HK-2 (cell line): ENCODE results near the gene IMMP2L.
"Not testable (repeated sequence)": the region's sequence is repeated elsewhere in the genome, so short reads cannot be mapped to it uniquely, and the experiment has no call there.

Experiments used
- DNase-seq: peaks from one replicate; pipeline ENCODE4 v3.0.0-alpha.2; 2018; ENCODE audit not compliant: unreplicated experiment

IMMP2L gene

GRCh38 chr7:111339006-111339405, 223.3 kb downstream of the IMMP2L start:
- DNase-seq, result no peak

DNA sequence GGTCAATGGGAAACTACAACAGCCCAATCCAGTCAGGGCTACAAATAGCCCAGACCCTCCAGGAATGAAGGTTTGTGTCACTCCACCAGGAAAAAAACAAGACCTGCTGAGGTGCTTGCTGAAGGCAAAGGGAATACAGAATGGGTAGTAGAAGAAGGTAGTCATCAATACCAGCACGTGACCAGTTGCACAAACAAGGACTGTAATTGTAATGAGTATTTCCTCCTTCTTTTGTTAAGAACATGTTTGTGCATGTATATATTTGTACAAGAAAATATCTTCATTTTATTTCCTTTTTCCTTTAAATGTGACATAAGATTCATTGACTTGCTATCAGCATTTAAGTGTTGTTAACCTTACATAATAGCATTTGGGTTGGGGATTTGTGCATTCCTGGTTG, 229.3 kb downstream of the IMMP2L start:
- no peak for DNase-seq

GRCh38 chr7:111330235-111330523, 232.1 kb downstream of the IMMP2L start:
- DNase-seq, result no peak

- DNase-seq, result no peak
Observed at GRCh38 chr7:111329367-111330234, 232.7 kb downstream of the IMMP2L start.

DNA sequence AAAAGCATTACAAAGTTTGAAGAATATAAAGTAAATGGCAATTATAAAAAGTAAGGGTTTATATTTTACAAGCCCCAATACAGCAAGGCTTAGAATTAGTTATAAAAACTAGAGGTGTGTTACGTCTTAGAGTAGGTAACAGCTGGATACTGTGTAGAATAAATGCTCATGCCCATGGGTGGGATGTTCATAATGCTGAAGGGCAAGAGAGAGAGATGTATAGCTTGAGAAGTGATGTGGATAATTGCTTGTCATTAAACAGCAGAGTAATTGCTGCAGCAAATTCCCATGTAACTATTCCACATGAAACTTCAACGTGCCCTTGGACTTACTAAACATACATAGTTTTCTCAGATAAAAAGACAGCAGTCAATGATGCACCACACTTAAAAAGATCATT, 233.8 kb downstream of the IMMP2L start:
- DNase-seq, result no peak

- DNase-seq, result no peak
Observed at GRCh38 chr7:111324776-111325175, 237.5 kb downstream of the IMMP2L start.

GRCh38 chr7:111324228-111324627, 238.1 kb downstream of the IMMP2L start:
- DNase-seq, result no peak

DNA sequence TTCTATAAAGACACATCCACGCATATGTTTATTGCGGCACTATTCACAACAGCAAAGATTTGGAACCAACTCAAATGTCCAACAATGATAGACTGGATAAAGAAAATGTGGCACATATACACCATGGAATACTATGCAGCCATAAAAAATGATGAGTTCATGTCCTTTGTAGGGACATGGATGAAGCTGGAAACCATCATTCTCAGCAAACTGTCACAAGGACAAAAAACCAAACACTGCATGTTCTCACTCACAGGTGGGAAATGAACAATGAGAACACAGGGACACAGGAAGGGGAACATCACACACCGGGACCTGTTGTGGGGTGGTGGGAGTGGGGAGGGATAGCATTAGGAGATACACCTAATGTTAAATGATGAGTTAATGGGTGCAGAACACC, 238.6 kb downstream of the IMMP2L start:
- not testable (repeated sequence) for DNase-seq

DNA sequence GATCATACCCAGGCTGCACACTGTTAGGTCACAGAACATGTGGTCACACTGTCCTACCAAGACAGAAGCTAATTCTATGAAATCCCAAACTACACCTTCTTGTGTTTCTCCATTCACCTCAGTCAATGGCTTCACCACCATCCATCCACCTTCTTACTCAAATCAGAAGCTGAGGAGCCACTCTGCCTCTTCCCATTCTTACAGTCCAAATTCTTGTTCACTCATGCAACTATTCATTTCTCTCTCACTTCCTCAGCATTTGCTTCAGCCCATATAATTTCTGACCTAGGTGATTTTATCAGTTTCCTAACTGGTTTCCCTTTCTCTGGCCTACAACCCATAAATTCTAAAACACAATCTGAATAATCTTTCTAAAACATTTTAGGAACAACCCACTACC, 242.2 kb downstream of the IMMP2L start:
- no peak for DNase-seq

GRCh38 chr7:111312966-111313365, 249.3 kb downstream of the IMMP2L start:
- DNase-seq, result no peak

DNA sequence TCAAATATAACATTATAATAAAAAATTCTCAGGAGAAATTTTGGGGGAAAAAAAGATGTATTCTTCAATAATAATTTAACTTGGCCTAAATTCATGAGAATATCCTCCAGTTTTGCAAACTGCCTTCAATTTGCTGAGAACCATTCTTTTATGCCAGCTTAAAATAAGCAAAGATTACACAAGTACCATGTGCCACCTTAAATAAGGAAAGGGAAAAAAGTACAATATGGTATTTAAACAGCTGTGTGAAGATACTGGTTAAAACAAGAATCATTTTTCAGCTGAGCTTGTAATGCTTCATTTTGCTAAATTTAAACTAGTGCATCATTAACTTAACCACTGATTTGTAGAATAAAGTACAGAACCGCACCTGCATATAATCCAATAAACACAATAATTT, 253.6 kb downstream of the IMMP2L start:
- DNase-seq, result no peak

- no peak for DNase-seq
Observed at GRCh38 chr7:111301891-111302290, 260.4 kb downstream of the IMMP2L start.

- DNase-seq, result no peak
Observed at GRCh38 chr7:111294494-111294893, 267.8 kb downstream of the IMMP2L start.

DNA sequence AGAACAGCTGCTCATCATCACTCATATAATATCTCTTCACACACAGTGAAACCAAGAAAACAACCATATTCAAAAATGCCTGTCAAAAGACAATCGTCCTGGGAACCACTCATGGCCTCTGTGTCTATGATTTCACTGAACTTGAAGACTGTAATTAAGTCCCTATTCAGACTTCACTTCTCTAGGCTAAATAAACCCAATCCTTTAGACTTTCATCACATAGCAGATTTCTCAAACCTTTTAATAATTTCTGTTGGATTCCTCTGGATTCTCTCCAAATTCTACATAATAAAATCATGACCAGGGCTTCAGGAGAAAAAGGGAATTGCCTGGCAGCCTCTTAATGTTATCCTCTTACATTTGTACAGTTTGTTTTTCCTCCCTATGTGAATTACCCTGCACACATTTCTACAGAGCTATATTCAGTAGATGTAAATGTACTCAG, 270.2 kb downstream of the IMMP2L start:
- no peak for DNase-seq

DNA sequence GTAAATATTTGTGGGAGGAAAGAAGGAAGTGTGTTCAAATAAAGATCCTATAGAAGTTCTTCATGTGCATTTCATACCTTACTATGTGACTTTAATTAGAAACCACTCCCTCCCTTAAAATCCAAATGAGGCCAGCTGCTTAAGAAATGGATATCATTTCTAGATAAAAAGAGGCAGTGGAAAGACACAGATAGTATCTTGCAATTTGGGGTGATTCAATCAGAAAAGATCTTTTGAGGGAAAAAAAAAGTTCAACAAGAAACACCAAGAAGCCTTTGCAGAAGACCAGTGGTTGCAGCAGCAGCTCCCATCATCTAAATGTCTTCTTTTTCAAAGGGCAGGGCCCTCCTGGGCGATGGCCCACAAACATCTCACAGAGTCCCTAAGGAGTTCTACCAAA, 271.3 kb downstream of the IMMP2L start:
- no peak for DNase-seq

DNA sequence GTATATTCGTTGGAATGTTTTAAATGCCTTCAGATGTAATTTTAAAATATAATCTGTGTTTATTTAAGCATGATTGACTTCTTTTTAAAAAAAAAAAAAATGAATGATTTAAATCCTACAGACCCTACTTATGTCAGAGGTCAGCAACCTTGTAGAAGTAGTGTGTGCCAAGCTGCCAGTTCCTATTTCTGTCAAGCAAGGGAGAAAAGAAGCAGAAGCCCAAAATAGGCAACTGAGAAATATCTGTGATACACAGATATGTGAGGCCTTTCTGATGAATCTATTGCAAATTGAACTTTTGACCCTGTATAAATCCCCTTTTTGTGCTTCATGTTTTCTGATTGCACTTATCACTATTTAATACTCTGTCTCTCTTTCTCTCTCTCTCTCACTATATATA, 271.9 kb downstream of the IMMP2L start:
- no peak for DNase-seq

DNA sequence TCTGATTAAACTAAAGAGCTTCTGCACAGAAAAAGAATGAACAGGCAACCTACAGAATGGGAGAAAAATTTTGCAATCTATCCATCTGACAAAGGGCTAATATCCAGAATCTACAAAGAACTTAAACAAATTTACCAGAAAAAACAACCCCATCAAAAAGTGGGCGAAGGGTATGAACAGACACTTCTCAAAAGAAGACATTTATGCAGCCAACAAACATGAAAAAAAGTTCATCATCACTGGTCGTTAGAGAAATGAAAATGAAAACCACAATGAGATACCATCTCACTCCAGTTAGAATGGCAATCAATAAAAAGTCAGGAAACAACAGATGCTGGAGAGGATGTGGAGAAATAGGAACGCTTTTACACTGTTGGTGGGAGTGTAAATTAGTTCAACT, 273.9 kb downstream of the IMMP2L start:
- DNase-seq, result not testable (repeated sequence)

- no peak for DNase-seq
Observed at GRCh38 chr7:111282626-111283025, 279.7 kb downstream of the IMMP2L start.

- no peak for DNase-seq
Observed at GRCh38 chr7:111274857-111275256, 287.4 kb downstream of the IMMP2L start.

DNA sequence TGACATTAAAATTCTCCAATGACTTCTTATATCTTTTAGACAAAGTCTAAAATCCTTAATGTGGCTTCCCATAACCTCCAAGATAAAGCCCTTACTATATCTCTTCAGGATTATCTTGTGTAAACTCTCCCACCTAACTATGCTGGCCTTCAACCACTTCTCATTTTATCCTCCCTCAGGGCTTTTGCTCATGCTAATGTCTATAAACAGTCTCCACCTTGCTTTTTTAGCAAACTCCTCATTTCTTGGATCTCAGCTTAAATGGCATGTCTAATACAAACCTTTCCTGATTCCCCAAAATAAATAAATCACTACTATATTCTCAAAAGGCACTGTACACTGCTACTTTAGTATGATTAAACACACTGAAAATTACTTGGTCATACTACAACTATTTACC, 290.2 kb downstream of the IMMP2L start:
- DNase-seq, result no peak

DNA sequence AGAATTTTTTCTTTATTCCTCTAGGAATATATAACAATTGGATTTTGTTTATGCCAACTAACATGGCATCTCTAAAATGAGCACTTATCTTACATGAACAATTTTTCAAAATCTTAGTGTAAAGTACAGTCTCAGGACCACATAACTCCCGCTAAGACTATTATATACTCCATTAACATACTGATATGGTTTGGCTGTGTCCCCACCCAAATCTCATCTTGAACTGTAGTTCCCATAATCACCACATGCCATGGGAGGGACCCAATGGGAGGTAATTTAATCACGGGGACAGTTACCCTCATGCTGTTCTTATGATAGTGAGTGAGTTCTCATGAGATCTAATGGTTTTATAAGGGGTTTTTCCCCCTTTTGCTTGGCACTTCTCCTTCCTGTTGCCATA, 291.5 kb downstream of the IMMP2L start:
- not testable (repeated sequence) for DNase-seq

DNA sequence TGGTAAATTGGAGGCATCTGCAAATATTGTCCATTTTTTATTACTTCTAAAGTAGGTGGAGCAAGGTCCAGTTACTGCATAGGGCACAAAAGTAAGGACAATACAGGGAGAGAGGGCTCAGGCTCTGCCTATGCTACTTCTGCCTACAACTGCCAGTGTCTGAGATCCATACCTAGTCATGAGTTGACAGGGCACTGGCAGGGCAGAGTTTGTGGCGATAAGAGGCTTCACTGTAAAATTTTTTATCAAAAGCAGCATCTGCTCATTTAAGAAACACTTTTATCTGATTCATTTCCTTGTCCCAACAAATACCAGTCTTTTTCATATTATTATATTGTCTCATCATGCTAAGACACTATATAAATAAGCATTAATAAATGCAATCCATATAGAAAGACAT, 293.4 kb downstream of the IMMP2L start:
- DNase-seq, result no peak

DNA sequence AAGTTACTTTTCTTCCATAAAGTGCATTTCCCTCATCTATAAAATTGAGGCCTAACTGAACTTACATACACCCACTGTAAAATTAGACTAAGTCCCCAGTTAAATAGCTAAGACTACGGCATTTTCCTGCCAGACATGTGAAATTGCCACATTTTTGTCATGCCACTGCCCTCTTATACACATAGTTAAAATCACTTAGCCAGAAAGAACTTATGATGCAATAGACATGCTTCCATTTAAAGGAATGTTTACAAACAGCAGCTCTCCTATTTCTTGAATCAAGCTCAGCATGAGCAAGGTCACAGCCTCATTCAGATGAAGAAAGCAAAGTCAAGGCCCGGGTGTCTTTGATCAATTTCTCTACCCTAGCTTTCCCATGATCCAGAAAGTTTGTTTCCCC, 295.7 kb downstream of the IMMP2L start:
- DNase-seq, result no peak

- no peak for DNase-seq
Observed at GRCh38 chr7:111265394-111265793, 296.9 kb downstream of the IMMP2L start.
